Hepatocyte (in vitro differentiated cells): ENCODE data around the gene FAM234A. TPM values are rescaled to one million over a fixed set of nuclear protein-coding genes. Genes with fewer than 3 reads are reported as not detected.

ENCODE experiments used
- DNase-seq: peaks from one replicate; pipeline ENCODE4 v3.0.0-alpha.2; 2016; ENCODE audit warnings: low spot score
- H2AFZ ChIP-seq: fragments of 200-600 bp; sonication (generic); 2 replicates; pipeline ENCODE4 v1.6.0; 2016; ENCODE audit warnings: antibody characterized with exemption, mild to moderate bottlenecking
- H3K27ac ChIP-seq: fragments of 200-600 bp; sonication (generic); 2 replicates; pipeline ENCODE4 v1.5.1; 2016; ENCODE audit warnings: mild to moderate bottlenecking
- H3K27me3 ChIP-seq: fragments of 200-600 bp; sonication (generic); 2 replicates; pipeline ENCODE4 v1.6.1; 2016
- H3K36me3 ChIP-seq: fragments of 200-600 bp; sonication (generic); replicated peaks from 2 replicates; pipeline ENCODE4 v1.5.1; 2016; ENCODE audit warnings: low read depth; ENCODE audit not compliant: insufficient read depth
- H3K4me1 ChIP-seq: fragments of 200-600 bp; sonication (generic); 2 replicates; pipeline ENCODE4 v1.5.1; 2016; ENCODE audit warnings: mild to moderate bottlenecking, moderate library complexity; ENCODE audit not compliant: insufficient read depth
- H3K4me2 ChIP-seq: fragments of 200-600 bp; sonication (generic); 2 replicates; pipeline ENCODE4 v1.6.0; 2016
- H3K4me3 ChIP-seq: fragments of 200-600 bp; sonication (generic); 2 replicates; pipeline ENCODE4 v1.5.1; 2016; ENCODE audit warnings: mild to moderate bottlenecking
- H3K79me2 ChIP-seq: fragments of 200-600 bp; sonication (generic); 2 replicates; pipeline ENCODE4 v1.6.0; 2017; ENCODE audit warnings: mild to moderate bottlenecking
- H3K9me2 ChIP-seq: fragments of 200-600 bp; sonication (generic); replicated peaks from 2 replicates; pipeline ENCODE4 v1.6.0; 2017; ENCODE audit warnings: mild to moderate bottlenecking; ENCODE audit not compliant: insufficient read depth
- H3K9me3 ChIP-seq: fragments of 200-600 bp; sonication (generic); 2 replicates; pipeline ENCODE4 v1.5.1; 2016; ENCODE audit warnings: low read depth, mild to moderate bottlenecking
- H4K20me1 ChIP-seq: fragments of 200-600 bp; sonication (generic); 2 replicates; pipeline ENCODE4 v1.6.0; 2016; ENCODE audit warnings: mild to moderate bottlenecking; ENCODE audit not compliant: insufficient read depth, poor library complexity, severe bottlenecking
- EZH2 ChIP-seq: fragments of 200-600 bp; sonication (generic); IDR thresholded peaks from 2 replicates; pipeline ENCODE4 v1.6.1; 2016; ENCODE audit warnings: antibody characterized with exemption, mild to moderate bottlenecking, borderline replicate concordance
- EZH2phosphoT487 ChIP-seq: fragments of 200-600 bp; sonication (generic); IDR thresholded peaks from one replicate; pipeline ENCODE4 v1.6.1; 2018; ENCODE audit warnings: antibody characterized with exemption, mild to moderate bottlenecking, low read depth, moderate library complexity; ENCODE audit not compliant: unreplicated experiment, severe bottlenecking
- WGBS: methylation state at CpG from one replicate; pipeline ENCODE4 v1.1.6; 2016; ENCODE audit warnings: low lambda C conversion rate; ENCODE audit errors: missing lambda C conversion rate; 5-methylcytosine and 5-hydroxymethylcytosine counted together
- polyA plus RNA-seq: library from polyadenylated mRNA; unstranded; fragments of >200 nt; fragmentation: Nextera tagmentation; extraction: Ambion mirVana; gene quantifications from 2 replicates; pipeline ENCODE4 v1.2.1, GENCODE V29; 2016
- total RNA-seq: library from RNA; depleted of rRNA; stranded (reverse); fragments of >200 nt; gene quantifications from 2 replicates; pipeline ENCODE4 v1.2.3, GENCODE V29; 2014
- TF ChIP-seq, protein P1 (sequence below): fragments of 200-600 bp; sonication (generic); IDR thresholded peaks from 2 replicates; pipeline ENCODE4 v1.5.1; 2016; ENCODE audit warnings: antibody characterized with exemption, mild to moderate bottlenecking; ENCODE audit not compliant: poor library complexity

Gene FAM234A
- total and polyA plus RNA-seq, 2 experiments from 2014 or later, result 84.1 to 106 TPM

DNA sequence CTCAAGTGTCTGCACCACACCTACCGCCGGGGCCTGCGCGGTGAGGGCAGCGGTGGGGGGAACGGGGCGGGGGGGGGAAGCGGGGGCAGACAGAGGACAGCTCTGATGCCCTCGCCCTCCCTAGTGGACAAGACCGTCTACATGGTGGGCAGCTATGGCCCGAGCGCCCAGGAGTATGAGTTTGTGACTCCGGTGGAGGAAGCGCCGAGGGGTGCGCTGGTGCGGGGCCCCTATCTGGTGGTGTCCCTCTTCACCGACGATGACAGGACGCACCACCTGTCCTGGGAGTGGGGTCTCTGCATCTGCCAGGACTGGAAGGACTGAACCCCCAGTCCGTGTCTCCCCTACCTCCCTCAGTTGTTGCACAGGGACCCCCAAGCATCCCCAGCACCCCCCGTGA is 47.9 kb downstream of the FAM234A start:
- Histone ChIP-seq H2AFZ (no peak overlapping the region), H3K9me3 (no peaks in the 10 kb centered on the region), H3K27me3 (peaks cover 28% of the 10 kb centered on the region), H3K36me3 (no peaks in the 10 kb centered on the region), H3K4me3 (no peak overlapping the region), H3K9me2 (no peaks in the 10 kb centered on the region), H3K79me2 (no peaks in the 10 kb centered on the region), H3K27ac (no peak overlapping the region), H3K4me2 (no peak overlapping the region), H4K20me1 (no peaks in the 10 kb centered on the region), H3K4me1 (peaks cover 6% of the 10 kb centered on the region)
- no peak for TF ChIP-seq EZH2phosphoT487
- TF ChIP-seq, protein P1, sequence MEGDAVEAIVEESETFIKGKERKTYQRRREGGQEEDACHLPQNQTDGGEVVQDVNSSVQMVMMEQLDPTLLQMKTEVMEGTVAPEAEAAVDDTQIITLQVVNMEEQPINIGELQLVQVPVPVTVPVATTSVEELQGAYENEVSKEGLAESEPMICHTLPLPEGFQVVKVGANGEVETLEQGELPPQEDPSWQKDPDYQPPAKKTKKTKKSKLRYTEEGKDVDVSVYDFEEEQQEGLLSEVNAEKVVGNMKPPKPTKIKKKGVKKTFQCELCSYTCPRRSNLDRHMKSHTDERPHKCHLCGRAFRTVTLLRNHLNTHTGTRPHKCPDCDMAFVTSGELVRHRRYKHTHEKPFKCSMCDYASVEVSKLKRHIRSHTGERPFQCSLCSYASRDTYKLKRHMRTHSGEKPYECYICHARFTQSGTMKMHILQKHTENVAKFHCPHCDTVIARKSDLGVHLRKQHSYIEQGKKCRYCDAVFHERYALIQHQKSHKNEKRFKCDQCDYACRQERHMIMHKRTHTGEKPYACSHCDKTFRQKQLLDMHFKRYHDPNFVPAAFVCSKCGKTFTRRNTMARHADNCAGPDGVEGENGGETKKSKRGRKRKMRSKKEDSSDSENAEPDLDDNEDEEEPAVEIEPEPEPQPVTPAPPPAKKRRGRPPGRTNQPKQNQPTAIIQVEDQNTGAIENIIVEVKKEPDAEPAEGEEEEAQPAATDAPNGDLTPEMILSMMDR, result no peak
- TF ChIP-seq EZH2, result no peak
- 92% methylated on average over 8 of the region's 22 CpGs for WGBS
- no peak for DNase-seq

DNA sequence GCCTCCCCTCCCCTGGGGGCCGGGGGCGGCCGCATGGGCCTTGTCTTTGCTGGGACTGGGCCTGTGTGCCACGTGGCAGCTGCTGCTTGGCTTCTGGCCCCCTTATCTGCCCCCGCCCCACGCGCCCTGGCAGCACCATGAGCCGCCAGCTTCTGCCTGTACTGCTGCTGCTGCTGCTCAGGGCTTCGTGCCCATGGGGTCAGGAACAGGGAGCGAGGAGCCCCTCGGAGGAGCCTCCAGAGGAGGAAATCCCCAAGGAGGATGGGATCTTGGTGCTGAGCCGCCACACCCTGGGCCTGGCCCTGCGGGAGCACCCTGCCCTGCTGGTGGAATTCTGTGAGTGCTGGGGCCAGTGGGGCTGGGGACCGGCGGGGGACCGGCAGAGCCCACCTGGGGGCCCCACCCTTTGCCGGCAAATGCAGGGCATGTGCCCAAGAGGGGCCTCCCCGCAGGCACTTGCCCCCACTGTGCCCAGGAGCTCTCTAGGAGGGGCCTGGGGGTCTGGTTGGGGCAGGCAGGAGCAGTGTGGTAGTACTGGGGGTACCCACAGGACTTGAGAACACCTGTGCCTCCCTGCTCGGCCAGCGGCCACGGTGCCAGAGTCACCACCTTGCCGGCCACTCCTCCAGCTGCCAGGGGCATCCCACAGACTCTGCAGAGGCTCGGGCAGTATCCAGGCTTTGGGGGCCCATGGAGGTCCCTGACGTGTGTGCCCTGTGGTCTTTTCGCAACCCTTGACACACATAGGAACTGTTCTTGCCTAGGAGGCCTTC is 48.6 kb downstream of the FAM234A start, which contains the start of gene PDIA2:
Gene PDIA2 (plus strand): TSS at position 132 of the 773 bp plus-strand sequence. CDS start 6 bp downstream, at position 138.
- no peak within 1 kb of the TSS for H2AFZ ChIP-seq
- no peaks in the 10 kb centered on the region for H3K79me2 ChIP-seq
- no peak for DNase-seq
- no peaks in the 10 kb centered on the region for H3K36me3 ChIP-seq
- H3K4me1 ChIP-seq, result peaks cover 6% of the 10 kb centered on the region
- H3K27me3 ChIP-seq, result peaks cover 28% of the 10 kb centered on the region
- no peak within 1 kb of the TSS for H3K4me3 ChIP-seq
- H3K4me2 ChIP-seq, result no peak within 1 kb of the TSS
- no peaks in the 10 kb centered on the region for H4K20me1 ChIP-seq
- 87% methylated on average over 24 of the region's 25 CpGs for WGBS
- no peaks in the 10 kb centered on the region for H3K9me2 ChIP-seq
- no peaks in the 10 kb centered on the region for H3K9me3 ChIP-seq
- no peak within 1 kb of the TSS for H3K27ac ChIP-seq
- TF ChIP-seq, protein P1, result no peak
- TF ChIP-seq EZH2, result no peak
- TF ChIP-seq EZH2phosphoT487, result no peak

DNA sequence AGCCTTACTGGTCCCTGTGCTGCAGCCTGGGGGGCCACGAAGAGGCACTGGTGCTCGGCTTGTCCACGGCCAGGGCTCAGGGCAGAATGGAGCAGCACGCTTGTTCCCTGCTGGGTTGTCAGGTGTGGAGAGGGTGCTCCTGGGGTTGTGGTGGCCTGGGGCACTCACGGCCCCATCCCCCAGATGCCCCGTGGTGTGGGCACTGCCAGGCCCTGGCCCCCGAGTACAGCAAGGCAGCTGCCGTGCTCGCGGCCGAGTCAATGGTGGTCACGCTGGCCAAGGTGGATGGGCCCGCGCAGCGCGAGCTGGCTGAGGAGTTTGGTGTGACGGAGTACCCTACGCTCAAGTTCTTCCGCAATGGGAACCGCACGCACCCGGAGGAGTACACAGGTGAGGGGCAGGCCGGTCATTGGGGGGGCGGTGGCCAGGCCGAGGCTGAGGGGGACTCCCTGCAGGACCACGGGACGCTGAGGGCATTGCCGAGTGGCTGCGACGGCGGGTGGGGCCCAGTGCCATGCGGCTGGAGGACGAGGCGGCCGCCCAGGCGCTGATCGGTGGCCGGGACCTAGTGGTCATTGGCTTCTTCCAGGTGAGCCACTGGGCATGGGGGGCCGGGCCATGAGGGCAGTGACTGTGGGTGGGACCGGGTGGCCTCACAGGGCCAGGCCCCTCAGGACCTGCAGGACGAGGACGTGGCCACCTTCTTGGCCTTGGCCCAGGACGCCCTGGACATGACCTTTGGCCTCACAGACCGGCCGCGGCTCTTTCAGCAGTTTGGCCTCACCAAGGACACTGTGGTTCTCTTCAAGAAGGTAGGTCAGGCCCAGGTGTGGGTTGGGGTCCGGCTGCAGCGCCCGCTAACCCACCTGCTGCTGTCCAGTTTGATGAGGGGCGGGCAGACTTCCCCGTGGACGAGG is 49.8 kb downstream of the FAM234A start:
- Histone ChIP-seq H4K20me1 (no peaks in the 10 kb centered on the region), H2AFZ (no peak overlapping the region), H3K9me2 (no peaks in the 10 kb centered on the region), H3K27ac (no peak overlapping the region), H3K79me2 (no peaks in the 10 kb centered on the region), H3K36me3 (no peaks in the 10 kb centered on the region), H3K27me3 (peaks cover 23% of the 10 kb centered on the region), H3K4me1 (peaks cover 6% of the 10 kb centered on the region), H3K4me3 (no peak overlapping the region), H3K9me3 (no peaks in the 10 kb centered on the region), H3K4me2 (no peak overlapping the region)
- WGBS, result 97% methylated on average over 39 of the region's 52 CpGs
- DNase-seq, result no peak
- no peak for TF ChIP-seq EZH2
- TF ChIP-seq, protein P1, result no peak
- TF ChIP-seq EZH2phosphoT487, result no peak
